CMK (cell line): Measurements from ENCODE around the gene NT5C2.

Experiments
- DNase-seq: peaks from one replicate; pipeline ENCODE4 v3.0.0-alpha.2; 2010; ENCODE audit warnings: low read depth

The NT5C2 gene

GRCh38 chr10:103062854-103063590, 130.1 kb downstream of the NT5C2 start:
- DNase-seq = no peak

GRCh38 chr10:103060575-103060974, 132.5 kb downstream of the NT5C2 start:
- no peak for DNase-seq

- DNase-seq = no peak
Measured at GRCh38 chr10:103058034-103058433, 135.0 kb downstream of the NT5C2 start.

GRCh38 chr10:103055105-103055504, 138.0 kb downstream of the NT5C2 start:
- no peak for DNase-seq

- DNase-seq = no peak
Measured at GRCh38 chr10:103054621-103055020, 138.5 kb downstream of the NT5C2 start.

DNA sequence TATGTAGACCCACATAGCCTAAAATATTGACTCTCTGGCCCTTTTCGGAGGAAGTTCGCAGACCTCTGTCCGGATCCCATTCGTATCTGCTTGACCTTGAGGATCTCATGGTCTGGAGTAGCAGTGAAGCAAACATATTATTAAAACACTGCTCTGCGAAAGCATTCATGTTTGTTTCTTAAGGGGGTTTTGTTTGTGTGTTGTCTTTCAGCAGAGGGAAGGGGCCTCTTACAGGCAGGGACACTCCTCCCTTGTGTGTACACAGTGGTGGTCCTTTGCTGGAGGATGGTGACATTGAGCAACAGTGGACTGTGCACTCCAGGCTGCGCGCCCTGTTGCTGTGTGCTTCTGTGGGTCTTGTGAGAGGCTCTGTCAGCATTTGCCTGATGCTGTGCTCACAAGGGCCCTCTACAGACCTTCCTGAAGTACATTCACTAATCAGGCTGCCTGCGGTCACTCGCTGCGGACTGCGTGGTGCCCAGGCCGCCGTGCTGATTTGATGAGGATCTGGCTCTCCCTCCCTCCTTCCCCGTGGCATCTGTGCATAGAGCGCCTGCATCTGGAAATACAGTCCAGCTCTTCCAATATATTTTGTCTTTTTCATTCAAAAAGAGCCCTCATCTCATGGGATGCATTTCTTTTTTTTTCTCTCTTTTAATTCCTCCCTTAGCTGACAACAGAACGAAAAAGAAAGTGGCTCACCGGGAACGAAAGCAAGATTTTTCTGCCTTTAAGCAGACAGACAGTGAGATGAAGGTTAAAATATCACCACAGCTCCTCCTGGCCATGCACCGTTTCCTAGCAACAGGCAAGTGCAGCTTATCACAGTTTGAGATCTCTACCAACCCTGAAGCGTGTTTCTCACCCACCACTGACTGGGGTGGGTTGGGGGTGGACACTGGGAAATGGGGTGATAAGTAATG, 139.2 kb downstream of the NT5C2 start:
- DNase-seq = no peak

DNA sequence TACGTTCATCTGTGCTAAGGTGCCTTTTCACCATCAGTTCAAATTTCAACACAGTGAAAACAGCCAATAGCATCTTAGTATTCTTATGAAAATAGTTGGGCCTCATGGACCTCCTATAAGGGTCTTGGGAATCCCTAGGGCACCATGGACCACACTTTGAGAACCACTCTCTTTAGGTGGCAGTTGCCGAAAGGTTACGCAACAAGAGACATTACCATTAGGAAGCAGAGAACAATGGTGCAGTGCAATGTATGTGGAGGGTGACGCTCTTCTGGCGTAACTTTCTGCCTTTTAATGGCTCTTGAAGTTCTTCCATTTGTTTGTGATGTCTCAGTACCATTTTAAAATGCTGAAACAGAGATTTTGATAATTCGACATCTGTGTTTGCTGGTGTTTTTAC, 143.8 kb downstream of the NT5C2 start:
- no peak for DNase-seq

GRCh38 chr10:103047381-103047780, 145.7 kb downstream of the NT5C2 start:
- no peak for DNase-seq

DNA sequence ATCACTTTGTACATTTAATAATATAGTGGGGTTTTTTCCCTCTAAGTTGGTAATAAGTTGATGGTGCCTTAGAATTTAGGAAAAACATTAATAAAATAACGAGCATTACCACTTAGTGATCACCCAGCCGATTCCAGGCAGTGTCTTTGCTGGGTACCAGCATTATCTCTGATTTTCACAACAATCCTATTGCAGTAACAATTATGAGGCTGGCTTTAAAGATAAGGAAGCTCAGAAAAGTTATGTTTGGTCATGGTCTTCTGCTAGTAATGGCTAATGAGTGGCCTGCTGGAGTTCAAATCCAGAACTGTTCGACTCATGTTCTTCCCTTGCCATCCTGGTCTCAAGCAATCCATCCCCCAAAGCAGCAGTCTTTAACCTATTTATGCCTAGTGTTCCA, 147.1 kb downstream of the NT5C2 start:
- no peak for DNase-seq

DNA sequence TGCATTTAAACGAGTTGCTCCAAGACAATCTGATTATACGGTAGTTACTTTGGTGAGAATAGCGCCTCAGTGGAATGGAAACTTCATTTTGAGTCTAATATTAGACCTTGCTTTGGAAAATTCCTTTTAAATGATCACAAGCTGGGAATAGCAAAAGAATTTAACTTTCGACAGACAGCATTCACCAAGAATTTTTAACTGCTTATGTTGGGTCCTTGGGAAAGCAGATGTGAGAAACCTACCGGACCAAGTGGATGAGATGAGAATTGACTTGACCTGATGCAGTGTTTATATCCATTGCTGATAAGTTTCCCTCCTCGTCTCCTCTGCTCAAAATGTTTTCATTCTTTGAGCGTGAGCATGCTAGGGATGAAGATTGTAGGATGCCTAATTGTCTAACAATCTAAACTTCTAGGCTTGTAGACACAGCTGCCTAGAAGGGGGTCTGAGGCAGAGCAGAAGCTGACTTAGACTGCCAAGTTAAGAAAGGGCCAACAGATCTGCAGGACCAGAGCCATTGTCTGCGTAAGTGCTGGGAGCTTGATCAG, 148.1 kb downstream of the NT5C2 start:
- DNase-seq = no peak

DNA sequence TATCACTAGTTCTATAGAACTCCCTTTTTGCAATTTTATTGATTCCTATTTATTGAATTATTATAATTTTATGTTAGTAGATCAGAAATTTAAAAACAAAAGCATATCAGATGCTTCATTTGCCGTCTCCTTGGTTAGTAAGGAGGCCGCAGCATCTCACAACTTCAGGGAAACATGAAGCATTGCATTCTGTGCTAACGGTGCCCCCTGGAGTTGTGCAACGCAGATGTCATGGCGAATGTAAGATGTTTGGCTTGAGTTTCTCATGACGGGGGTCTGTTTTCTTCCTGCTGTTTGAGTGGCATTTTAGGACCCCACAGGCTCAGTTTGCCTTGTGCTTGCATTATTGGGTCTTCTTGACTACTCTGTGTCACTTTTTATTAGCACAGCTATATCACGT, 150.2 kb downstream of the NT5C2 start:
- DNase-seq = no peak

GRCh38 chr10:103042129-103042528, 150.9 kb downstream of the NT5C2 start:
- DNase-seq = no peak

DNA sequence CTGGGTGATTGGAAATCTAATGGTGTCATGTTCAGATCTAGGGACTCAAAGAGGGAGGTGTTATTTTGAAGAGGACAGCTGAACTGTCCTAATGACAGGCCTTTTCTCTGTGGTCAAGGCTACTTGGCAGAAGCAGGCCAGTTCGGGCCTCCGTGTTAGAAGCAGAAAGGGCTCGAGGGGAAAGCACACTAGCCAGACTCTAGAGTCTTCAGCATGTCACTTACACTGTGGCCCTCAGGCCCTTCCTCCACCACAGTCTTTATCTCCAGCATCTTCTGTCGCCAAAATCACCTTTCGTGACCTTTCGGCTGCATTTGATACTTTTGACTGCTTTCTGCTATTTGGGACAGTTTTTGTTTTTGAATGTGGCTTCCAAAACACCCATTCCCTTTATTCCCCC, 151.7 kb downstream of the NT5C2 start:
- DNase-seq = no peak

- DNase-seq = no peak
Measured at GRCh38 chr10:103040418-103040817, 152.7 kb downstream of the NT5C2 start.

DNA sequence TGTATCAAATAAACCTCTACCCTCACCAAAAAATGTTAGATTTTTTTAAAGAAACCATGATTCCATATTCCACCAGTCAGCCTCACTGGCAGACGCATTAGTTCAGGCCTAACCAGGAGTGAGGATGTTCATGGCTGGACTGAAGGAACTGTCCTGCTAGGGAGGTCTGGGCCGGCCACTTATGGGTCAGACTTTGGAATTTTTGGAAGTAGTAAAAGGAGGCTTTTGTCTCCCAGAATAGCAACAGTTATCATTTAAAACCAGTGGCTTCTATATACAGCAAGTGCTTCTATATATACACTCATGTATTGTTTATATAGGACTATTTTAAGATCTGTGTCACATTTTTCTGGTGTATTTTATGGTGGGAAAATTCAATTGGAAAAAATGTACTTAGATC, 154.5 kb downstream of the NT5C2 start:
- DNase-seq = no peak
